ENCODE measurements around the gene SDHB.

The SDHB gene

GRCh38 chr1:17013491-17014320, 40.1 kb downstream of the SDHB start:
- DNase-seq (ENCODE audit: low read depth in 2 of 2, low spot score in 1 of 2), result no peak

GRCh38 chr1:17012775-17013490, 40.9 kb downstream of the SDHB start:
- DNase-seq (ENCODE audit: low read depth in 2 of 2, low spot score in 1 of 2), result no peak

GRCh38 chr1:17011439-17012307, 42.2 kb downstream of the SDHB start, which contains the start of gene ATP13A2:
TSS of gene ATP13A2 (minus strand) at chr1:17011928. CDS start at chr1:17011738, 190 bp downstream.
- DNase-seq (ENCODE audit: low read depth in 2 of 2, low spot score in 1 of 2), result peak; percentile 54 to 69

- no peak for DNase-seq (ENCODE audit: low read depth in 2 of 2, low spot score in 1 of 2)
Observed at GRCh38 chr1:17011092-17011438, 42.8 kb downstream of the SDHB start.

GRCh38 chr1:17009706-17010105, 44.1 kb downstream of the SDHB start:
- DNase-seq (ENCODE audit: low read depth in 2 of 2, low spot score in 1 of 2), result no peak

GRCh38 chr1:17008208-17008855, 45.5 kb downstream of the SDHB start:
- no peak for DNase-seq (ENCODE audit: low read depth in 2 of 2, low spot score in 1 of 2)

GRCh38 chr1:17007121-17007520, 46.7 kb downstream of the SDHB start:
- DNase-seq (ENCODE audit: low read depth in 2 of 2, low spot score in 1 of 2), result no peak

GRCh38 chr1:17005365-17005740, 48.5 kb downstream of the SDHB start:
- DNase-seq (ENCODE audit: low read depth in 2 of 2, low spot score in 1 of 2), result no peak

GRCh38 chr1:17004466-17005364, 49.1 kb downstream of the SDHB start:
- DNase-seq (ENCODE audit: low read depth in 2 of 2, low spot score in 1 of 2), result no peak

- no peak for DNase-seq (ENCODE audit: low read depth in 2 of 2, low spot score in 1 of 2)
Observed at GRCh38 chr1:17002524-17002902, 51.3 kb downstream of the SDHB start.

- DNase-seq (ENCODE audit: low read depth in 2 of 2, low spot score in 1 of 2), result no peak
Observed at GRCh38 chr1:17001760-17002523, 51.9 kb downstream of the SDHB start.

GRCh38 chr1:16999863-17000262, 54.0 kb downstream of the SDHB start:
- DNase-seq (ENCODE audit: low read depth in 2 of 2, low spot score in 1 of 2), result no peak

- no peak for DNase-seq (ENCODE audit: low read depth in 2 of 2, low spot score in 1 of 2)
Observed at GRCh38 chr1:16998589-16998988, 55.2 kb downstream of the SDHB start.

GRCh38 chr1:16996845-16997244, 57.0 kb downstream of the SDHB start:
- DNase-seq (ENCODE audit: low read depth in 2 of 2, low spot score in 1 of 2), result no peak

- no peak for DNase-seq (ENCODE audit: low read depth in 2 of 2, low spot score in 1 of 2)
Observed at GRCh38 chr1:16993521-16994038, 60.3 kb downstream of the SDHB start.

GRCh38 chr1:16992675-16993074, 61.2 kb downstream of the SDHB start:
- no peak for DNase-seq (ENCODE audit: low read depth in 2 of 2, low spot score in 1 of 2)

- no peak for DNase-seq (ENCODE audit: low read depth in 2 of 2, low spot score in 1 of 2)
Observed at GRCh38 chr1:16992102-16992501, 61.7 kb downstream of the SDHB start.

- DNase-seq (ENCODE audit: low read depth in 2 of 2, low spot score in 1 of 2), result no peak
Observed at GRCh38 chr1:16991571-16991970, 62.3 kb downstream of the SDHB start.
